Parathyroid adenoma (tissue), 2 donors: Measurements from ENCODE around the gene FAM181A.

Source experiments
- H2AFZ ChIP-seq: fragments of 300-600 bp; sonication (generic); one replicate; pipeline ENCODE4 v1.7.0; 2017; ENCODE audit warnings: antibody characterized with exemption, mild to moderate bottlenecking
- H3K27ac ChIP-seq: fragments of 300-600 bp; sonication (generic); one replicate; pipeline ENCODE4 v1.7.0; 2017
- H3K27me3 ChIP-seq: fragments of 300-600 bp; sonication (generic); one replicate; pipeline ENCODE4 v1.7.0; 2017; ENCODE audit warnings: low read length; ENCODE audit not compliant: control insufficient read depth, insufficient read depth
- H3K36me3 ChIP-seq: fragments of 300-600 bp; sonication (generic); one replicate; pipeline ENCODE4 v1.7.0; 2017; ENCODE audit warnings: low read length; ENCODE audit not compliant: control insufficient read depth, insufficient read depth
- H3K4me1 ChIP-seq: fragments of 300-600 bp; sonication (generic); one replicate; pipeline ENCODE4 v1.7.0; 2017; ENCODE audit warnings: control low read depth
- H3K4me2 ChIP-seq: fragments of 300-600 bp; sonication (generic); one replicate; pipeline ENCODE4 v1.7.0; 2017; ENCODE audit warnings: low read length
- H3K4me3 ChIP-seq: fragments of 300-600 bp; sonication (generic); one replicate; pipeline ENCODE4 v1.7.0; 2017; ENCODE audit warnings: low read depth, low read length
- H3K79me2 ChIP-seq: fragments of 300-600 bp; sonication (generic); one replicate; pipeline ENCODE4 v1.7.0; 2017; ENCODE audit warnings: control low read depth
- H3K9ac ChIP-seq: fragments of 300-600 bp; sonication (generic); one replicate; pipeline ENCODE4 v1.7.0; 2017; ENCODE audit warnings: mild to moderate bottlenecking
- H3K9me3 ChIP-seq: fragments of 300-600 bp; sonication (generic); one replicate; pipeline ENCODE4 v1.7.0; 2017; ENCODE audit warnings: low read length; ENCODE audit not compliant: control insufficient read depth
- CTCF ChIP-seq: fragments of 300-600 bp; sonication (generic); IDR thresholded peaks from one replicate; pipeline ENCODE4 v1.7.0; 2017; ENCODE audit warnings: antibody characterized with exemption, mild to moderate bottlenecking
- donor health status: primary hyperparathyroidism.

Gene FAM181A

GRCh38 chr14:93957751-93958566, 30.8 kb downstream of the FAM181A start:
- Histone ChIP-seq H3K4me1 (peaks cover 11% of the 10 kb centered on the region), H3K9ac (no peak overlapping the region), H3K4me2 (no peak overlapping the region), H2AFZ (no peak overlapping the region), H3K27ac (no peak overlapping the region), H3K27me3 (no peaks in the 10 kb centered on the region), H3K9me3 (no peaks in the 10 kb centered on the region), H3K79me2 (no peaks in the 10 kb centered on the region), H3K36me3 (no peaks in the 10 kb centered on the region), H3K4me3 (no peak overlapping the region)
- no peak for TF ChIP-seq CTCF

GRCh38 chr14:93958567-93959238, 31.6 kb downstream of the FAM181A start:
- no peak overlapping the region for H3K9ac ChIP-seq
- TF ChIP-seq CTCF, result no peak
- no peak overlapping the region for H3K4me3 ChIP-seq
- H3K4me2 ChIP-seq, result no peak overlapping the region
- H3K27me3 ChIP-seq, result no peaks in the 10 kb centered on the region
- no peaks in the 10 kb centered on the region for H3K36me3 ChIP-seq
- no peaks in the 10 kb centered on the region for H3K9me3 ChIP-seq
- H3K4me1 ChIP-seq, result peaks cover 17% of the 10 kb centered on the region
- H3K79me2 ChIP-seq, result no peaks in the 10 kb centered on the region
- H3K27ac ChIP-seq, result peak overlapping the region; percentile 17
- H2AFZ ChIP-seq, result peak overlapping the region; percentile 74

- peaks cover 17% of the 10 kb centered on the region for H3K4me1 ChIP-seq
- H3K4me2 ChIP-seq, result no peak overlapping the region
- H3K27ac ChIP-seq, result peak overlapping the region; percentile 17
Measured at GRCh38 chr14:93959239-93960107, 32.3 kb downstream of the FAM181A start.

GRCh38 chr14:93960108-93960475, 32.9 kb downstream of the FAM181A start:
- H3K36me3 ChIP-seq, result no peaks in the 10 kb centered on the region
- H3K27me3 ChIP-seq, result no peaks in the 10 kb centered on the region
- no peak for TF ChIP-seq CTCF
- H2AFZ ChIP-seq, result no peak overlapping the region
- H3K4me2 ChIP-seq, result no peak overlapping the region
- no peak overlapping the region for H3K9ac ChIP-seq
- no peak overlapping the region for H3K4me3 ChIP-seq
- H3K79me2 ChIP-seq, result no peaks in the 10 kb centered on the region
- H3K27ac ChIP-seq, result no peak overlapping the region
- peaks cover 17% of the 10 kb centered on the region for H3K4me1 ChIP-seq
- no peaks in the 10 kb centered on the region for H3K9me3 ChIP-seq

More at GRCh38 chr14:93959239-93960107, 32.3 kb downstream of the FAM181A start:
- peak overlapping the region; percentile 74 for H2AFZ ChIP-seq
- no peak overlapping the region for H3K9ac ChIP-seq
- no peaks in the 10 kb centered on the region for H3K36me3 ChIP-seq
- no peak for TF ChIP-seq CTCF
- H3K79me2 ChIP-seq, result no peaks in the 10 kb centered on the region
- H3K9me3 ChIP-seq, result no peaks in the 10 kb centered on the region
- H3K4me3 ChIP-seq, result no peak overlapping the region
- H3K27me3 ChIP-seq, result no peaks in the 10 kb centered on the region
